GM12891 (cell line): ENCODE data around the gene PITRM1.

Experiments
- POLR2A ChIP-seq: IDR thresholded peaks from 2 replicates; pipeline ENCODE4 v1.6.1; 2011; ENCODE audit warnings: low read depth, low read length, control low read depth
- POLR2AphosphoS5 ChIP-seq: IDR thresholded peaks from 2 replicates; pipeline ENCODE4 v1.6.1; 2011; ENCODE audit warnings: low read depth, low read length, control low read depth

DNA sequence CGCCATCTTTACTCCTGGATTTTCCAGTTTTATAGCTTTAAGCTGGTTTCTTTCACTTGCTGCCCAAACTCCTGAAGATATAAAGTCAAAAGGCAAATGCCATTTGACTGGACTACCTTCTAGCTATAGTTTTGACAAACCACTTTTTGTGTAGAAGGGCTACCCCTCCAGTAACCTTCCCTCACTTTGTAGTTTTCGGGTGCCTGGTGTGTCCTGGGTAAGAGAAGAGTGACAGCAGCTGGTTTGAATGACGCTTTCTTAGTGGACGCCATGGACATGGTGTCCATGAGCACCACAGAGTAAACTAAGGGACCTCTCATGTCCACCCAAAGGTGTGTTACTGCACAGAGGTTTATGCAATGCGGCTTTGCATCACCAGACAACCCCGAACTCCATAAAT is 21.2 kb upstream of the PITRM1 start:
- TF ChIP-seq POLR2A (no peak), POLR2AphosphoS5 (no peak)
